Activated CD8-positive, alpha-beta memory T cell treated with anti-CD3 and anti-CD28 coated beads for 24 hours (primary cell): Measurements from ENCODE around the gene ZSCAN25.
"Not testable (repeated sequence)": the region's sequence is repeated elsewhere in the genome, so short reads cannot be mapped to it uniquely, and the experiment has no call there.

Source experiments
- DNase-seq: peaks from one replicate; pipeline ENCODE4 v3.0.0-alpha.2; 2020

ZSCAN25 gene

DNA sequence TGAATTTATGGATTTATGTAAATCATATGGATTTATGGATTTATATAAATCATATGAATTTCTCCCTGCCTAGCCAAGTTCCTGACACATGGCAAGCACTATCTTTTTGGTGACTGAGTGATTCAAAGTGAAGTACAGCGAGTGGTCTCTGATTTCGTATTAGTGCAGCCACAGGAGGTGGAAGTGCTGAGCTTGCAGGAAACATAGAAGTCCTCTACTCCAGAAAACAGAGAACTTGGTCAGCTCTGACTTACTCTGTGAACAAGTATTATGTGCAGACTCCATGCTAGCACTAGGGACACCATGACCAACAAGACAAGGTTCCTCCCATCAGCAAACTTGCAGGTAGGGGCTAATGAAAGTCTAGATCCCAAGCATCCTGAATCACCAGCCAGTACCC lies 34.5 kb downstream of the ZSCAN25 start:
- DNase-seq = no peak

DNA sequence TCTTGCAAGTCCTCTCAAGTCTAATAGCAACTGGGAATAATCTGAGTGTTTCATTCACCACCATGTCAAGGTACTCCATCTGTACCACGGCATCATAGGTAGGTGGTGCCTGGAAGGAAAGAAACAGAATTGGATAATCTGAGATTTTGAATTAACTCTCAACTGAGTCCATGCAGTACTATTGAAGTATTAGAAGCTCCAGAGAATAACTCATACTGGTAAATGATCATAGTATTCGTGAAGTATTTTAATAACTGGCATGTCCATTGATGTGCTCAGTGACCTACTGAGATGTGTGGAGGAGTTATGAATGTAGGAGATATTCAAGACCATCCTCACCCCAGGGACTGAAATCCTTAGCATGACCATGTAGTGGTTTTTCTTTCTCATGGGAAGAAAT lies 35.9 kb downstream of the ZSCAN25 start:
- DNase-seq = no peak

DNA sequence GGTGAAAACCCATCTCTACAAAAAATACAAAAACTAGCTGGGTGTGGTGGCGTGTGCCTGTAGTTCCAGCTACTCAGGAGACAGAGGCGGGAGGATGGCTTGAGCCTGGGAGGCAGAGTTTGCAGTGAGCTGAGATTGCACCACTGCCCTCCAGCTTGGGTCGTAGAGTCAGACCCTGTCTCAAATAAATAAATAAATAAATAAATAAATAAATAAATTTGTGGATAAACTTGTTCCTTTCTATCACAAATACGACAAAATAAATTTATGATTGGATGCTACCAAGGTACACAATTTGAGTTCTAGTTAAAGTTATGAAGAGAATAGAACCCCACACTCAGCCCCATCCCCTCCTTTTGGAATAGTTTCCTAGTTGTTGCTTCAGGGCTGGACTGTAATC lies 36.5 kb downstream of the ZSCAN25 start:
- not testable (repeated sequence) for DNase-seq

DNA sequence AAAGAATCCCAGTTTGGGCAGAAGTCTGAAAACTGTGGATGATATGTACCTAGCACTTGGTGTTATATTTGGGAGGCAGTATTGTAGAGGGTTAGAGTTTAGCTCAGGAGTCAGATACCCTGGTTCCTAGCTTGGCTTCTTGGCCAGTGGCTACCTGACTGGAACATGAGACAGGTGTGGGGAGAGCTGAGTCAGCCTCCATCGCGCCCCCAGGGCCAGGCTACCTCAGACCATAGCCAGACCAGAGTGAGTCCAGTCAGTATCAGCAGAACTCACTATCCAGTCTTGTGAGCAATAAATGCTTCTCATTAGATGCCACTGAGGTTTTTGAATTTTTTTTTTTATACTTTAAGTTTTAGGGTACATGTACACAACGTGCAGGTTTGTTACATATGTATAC lies 37.0 kb downstream of the ZSCAN25 start:
- DNase-seq = no peak

DNA sequence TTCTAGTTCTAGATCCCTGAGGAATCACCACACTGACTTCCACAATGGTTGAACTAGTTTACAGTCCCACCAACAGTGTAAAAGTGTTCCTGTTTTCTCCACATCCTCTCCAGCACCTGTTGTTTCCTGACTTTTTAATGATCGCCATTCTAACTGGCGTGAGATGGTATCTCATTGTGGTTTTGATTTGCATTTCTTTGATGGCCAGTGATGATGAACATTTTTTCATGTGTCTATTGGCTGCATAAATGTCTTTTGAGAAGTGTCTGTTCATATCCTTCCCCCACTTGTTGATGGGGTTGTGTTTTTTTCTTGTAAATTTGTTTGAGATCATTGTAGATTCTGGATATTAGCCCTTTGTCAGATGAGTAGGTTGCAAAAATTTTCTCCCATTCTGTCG lies 37.9 kb downstream of the ZSCAN25 start:
- not testable (repeated sequence) for DNase-seq

DNA sequence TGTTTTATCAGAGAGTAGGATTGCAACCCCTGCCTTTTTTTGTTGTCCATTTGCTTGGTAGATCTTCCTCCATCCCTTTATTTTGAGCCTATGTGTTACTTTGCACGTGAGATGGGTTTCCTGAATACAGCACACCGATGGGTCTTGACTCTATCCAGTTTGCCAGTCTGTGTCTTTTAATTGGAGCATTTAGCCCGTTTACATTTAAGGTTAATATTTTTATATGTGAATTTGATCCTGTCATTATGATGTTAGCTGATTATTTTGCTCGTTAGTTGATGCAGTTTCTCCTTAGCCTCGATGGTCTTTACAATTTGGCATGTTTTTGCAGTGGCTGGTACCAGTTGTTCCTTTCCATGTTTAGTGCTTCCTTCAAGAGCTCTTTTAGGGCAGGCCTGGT lies 41.1 kb downstream of the ZSCAN25 start:
- DNase-seq = not testable (repeated sequence)

DNA sequence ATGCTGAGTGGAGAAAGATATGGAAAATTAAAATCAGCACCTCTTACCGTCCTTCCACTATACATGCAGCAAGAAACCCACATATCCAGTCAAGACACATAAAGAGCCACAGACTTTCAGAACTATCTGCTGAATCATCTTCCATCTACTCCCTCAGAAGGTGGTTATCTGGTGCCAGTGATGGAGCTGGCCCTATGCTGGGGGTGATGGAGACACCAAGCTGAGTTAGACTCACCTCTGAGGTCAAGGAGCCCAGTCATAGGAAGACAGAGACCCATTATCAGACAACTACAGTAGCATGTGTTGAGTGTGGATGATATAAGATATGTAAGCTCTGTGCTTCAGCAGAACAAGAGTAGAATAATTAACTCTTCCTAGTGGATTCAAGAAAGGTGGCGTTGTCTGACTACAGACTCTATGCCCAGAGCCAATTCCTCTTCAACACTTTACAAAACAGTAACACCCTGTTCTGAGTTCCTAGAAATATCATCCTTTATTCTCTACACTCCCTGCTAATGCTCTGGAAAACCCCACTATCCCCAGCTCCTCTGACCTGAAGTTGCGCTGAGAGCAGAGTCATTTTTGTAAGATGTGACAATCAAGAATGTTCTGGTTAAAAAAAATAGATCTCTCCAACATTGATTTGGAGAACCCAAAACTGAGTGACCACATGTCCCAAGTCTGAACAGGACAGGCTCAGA lies 48.7 kb downstream of the ZSCAN25 start:
- no peak for DNase-seq

DNA sequence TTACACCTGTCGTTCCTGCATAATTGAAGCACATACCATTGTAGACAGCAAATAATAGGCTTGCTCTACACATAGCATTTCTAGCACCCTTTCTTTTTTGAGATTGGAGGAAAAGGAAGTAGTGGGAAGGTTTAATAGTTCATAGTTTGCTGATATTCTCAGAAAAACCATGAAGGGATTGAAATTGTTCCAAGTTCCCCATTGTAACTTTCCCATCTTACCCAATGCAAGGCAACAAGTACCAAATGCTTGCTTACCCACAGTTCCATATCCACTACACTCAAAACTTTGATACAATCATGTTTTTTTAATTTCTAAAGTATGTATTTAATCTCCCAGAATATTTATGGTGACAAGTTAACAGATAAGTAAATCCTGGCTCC lies 49.3 kb downstream of the ZSCAN25 start:
- no peak for DNase-seq

DNA sequence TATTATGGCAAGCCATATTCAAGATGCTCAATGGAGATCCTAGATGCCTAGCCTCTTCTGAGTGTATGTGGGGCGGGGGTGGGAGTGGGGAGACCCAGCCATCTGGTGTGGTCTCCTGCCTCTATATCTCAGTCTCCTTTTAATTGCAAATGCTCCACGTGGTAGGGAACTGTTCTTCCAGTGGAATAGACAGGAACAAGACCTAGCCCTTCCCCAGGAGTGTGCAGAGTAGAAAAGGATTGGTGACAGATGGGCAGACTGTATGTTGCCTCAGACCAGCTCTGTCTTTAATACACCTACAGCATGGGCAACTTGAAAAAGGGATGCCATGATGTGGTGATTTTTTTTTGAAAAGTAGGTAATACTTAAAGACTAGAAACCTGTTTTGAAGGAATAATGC lies 50.4 kb downstream of the ZSCAN25 start:
- no peak for DNase-seq

DNA sequence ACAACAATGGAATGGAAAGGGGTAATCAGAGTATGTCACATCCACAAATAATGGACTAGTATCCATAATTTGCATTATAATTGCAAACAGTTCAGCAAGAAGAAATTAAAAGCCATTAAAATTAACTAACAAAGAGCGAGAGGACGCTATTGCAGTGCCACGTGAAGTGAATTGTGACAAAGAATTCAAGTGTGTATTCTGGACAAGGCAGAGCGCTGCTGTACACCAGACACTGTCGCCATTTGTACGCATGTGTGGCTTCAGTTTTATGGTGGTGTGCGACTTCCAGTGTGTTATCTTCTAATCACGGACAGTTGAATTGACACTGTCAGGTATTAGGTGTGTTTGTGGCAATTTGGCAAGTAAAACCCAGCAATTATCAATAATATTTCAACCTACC lies 51.8 kb downstream of the ZSCAN25 start:
- no peak for DNase-seq

DNA sequence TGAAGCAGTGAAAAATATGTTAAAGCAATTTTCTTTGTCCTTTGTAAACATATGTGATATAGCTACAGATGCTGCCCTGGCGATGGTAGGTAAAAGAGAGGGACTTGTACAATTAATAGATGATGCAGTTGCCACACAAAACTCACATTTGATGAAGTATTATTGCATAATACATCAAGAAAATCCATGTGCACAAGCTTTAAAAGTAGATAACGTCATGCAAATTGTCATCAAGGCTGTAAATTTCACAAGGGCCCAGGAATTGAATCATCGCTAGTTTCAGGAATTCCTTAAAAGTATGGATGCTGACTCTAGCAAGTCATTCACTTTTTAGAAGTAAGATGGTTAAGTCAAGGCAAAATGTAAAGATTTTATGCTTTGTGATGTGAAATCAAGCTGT lies 53.0 kb downstream of the ZSCAN25 start:
- DNase-seq = no peak

DNA sequence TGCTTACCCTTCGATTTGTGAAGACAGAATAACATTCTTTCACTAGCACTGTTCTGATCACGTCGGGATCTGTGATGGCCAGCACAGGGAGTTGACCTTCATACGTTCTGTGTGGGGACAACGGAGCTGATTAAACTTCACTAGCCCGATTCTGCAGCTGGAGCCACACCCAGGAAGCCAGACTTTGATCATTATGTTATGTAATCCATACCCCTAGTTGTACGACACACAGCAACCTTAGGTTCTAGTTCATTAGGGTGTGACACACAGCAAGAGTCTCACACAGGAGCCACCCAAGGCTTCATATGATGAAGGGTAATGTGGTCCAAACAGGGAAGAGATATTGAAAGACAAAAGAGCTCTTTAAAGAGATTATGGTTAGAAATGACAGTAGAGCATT lies 55.8 kb downstream of the ZSCAN25 start:
- no peak for DNase-seq

DNA sequence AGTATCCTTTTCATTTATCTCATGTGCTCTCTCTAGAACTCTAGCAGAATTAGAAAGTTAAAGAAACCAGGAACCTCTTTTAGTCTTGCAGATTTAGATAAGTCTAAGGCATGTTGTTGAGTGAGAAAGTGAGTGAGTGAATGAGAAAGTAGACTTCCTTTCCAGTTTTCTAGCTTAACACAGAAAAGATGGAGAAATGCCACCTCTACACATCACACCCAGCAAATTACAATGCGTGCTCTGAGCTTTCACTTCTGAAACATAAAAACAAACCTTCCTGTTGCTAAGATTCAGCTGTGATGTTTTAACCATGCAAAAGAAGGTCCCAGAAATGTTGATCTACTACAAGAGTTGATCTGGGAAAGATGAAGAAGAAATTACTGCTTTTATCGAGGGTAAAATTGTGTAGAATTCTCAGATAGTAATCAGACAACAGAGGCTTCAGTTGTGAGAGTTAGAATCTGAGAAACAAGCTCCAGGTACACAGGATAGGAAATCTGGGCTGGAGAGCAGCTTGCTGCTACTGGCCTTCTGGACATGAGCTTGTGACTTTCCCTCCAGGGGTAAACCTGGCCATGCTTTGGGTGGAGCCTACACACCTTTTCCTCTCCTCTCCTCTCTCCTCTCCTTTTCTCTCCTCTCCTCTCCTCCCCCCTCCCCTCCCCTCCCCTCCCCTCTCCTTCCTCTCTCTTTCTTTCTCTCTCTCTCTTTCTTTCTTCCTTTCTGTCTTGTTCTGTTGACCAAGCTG lies 58.4 kb downstream of the ZSCAN25 start:
- DNase-seq = no peak

DNA sequence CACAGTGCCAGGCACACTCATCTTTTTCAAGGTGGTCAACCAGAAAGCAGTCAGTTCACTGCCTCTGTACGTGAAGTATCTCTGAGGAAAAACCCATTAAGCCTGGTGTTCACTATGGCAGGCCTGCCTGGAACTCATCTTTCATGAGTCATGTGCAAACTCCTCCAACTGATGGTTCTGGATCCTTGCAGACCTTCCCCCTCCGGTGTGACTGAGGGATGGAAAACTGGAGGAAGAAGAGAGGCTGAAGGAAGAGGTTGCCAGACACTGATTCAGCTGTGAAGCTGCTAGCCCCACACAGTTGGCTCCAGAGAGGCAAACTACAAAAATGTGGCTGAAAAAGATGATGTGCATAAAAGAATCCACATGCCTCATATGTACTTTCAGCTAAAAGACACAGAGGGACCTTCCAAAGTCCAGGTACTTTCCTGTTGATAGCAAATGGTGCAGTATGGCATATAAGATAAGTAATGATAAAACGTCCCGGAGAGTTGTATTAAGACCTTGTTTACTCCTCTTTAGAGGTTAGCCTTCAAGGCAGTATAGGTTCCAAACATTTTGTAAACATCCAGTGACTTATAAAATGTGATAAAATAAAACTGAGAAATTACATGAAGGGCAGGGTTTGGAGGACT lies 60.4 kb downstream of the ZSCAN25 start:
- DNase-seq = no peak

DNA sequence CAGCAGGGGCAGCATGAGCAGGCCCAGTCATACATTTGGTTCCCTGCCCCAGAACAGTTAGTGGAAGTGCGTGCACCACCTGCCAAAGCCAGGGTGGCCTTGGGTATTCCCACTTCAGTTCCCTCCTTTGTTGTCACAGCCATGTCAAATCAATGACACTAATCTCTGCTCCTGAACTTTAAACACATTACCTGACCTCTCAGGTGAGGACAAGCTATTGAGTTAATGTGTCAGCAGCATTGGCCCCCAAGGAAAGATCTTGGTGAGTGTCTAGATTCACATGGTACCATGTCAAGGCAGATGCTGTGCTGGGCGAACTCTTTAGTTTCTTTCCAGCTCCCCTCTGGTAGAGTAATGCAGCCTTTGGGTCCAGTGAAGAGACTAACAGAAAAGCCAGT lies 60.9 kb downstream of the ZSCAN25 start:
- no peak for DNase-seq

DNA sequence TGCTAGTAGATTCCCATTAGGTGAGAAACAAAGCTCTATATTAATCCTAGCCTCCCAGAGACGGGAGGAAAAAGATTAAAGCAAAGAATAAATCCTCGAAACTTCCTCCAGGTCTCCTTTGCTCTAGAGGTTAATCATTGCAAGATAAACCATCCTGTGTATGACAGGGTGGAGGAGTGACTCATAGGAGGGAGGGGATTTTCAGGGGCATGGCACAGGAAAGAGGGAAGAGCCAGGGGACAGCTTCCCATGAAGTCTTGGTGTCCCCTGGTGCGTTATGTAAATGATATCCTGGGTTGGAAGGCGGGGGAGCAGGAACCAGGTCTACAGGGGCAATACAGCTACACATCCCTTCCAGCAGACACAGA lies 62.3 kb downstream of the ZSCAN25 start:
- DNase-seq = no peak

DNA sequence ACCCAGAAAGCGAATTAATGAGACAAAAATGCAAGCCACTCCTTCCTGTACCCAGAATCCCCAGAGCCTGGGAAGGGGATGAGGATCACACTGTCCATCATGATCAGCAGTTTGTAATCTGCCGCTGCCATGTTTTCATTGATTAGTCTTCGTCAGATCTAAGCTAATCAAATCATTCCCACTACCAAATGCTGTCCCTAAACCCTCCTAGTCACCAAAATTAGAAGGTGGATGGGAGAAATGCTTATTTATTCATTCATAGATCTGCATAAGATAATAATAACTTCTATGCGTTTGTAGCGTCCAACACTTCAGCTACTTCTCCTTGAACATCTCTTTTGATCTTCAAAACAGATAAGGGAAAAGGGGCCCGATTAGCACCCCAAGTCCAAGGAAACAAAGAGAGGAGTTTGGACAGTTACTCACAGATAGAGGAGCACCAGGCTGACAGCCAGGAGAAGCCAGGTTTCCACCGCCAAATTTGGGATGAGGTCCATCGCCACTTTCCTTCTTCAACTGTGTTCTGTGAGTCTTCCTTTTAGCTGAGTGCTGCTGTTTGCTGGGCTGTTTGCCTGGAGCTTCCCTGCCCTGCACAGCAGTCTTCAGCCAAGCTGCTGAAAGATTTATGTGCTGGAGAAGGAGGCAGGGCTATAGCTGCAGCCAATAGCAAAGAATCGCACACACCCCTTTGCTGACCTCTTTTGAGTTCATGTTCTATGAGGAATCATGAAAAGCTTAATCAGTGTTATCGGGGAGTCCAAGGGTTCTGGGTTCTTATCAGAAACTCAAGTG lies 62.9 kb downstream of the ZSCAN25 start, which contains the start of gene CYP3A5:
Gene CYP3A5, minus strand, starts transcription at position 597 of the 792 bp plus-strand sequence. Its CDS starts 100 bp downstream, at position 497.
- no peak for DNase-seq
